ENCODE results near the gene PRLHR.

DNA sequence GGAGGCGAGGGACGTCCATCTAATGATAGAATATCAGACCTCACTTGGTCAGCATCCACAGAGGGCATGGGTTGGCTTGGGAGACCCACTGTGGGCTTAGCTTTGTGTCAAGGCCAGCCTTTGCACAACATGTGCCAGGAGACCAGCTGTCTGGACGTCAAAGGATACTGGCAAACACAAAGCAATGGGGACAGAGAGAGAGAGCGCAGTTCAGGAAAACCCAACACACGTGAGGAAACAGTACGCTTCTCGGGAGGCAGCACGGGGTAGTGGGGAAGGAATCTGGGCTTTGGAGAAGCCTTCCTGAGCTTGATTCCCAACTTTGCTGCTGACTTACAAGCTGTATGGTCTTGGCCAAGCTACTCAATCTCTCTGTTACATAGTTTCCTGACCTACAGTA is 14.7 kb downstream of the PRLHR start:
- no peak for TF ChIP-seq POLR2A (IDR thresholded peaks at IDR 0.05)
- TF ChIP-seq, protein P1, sequence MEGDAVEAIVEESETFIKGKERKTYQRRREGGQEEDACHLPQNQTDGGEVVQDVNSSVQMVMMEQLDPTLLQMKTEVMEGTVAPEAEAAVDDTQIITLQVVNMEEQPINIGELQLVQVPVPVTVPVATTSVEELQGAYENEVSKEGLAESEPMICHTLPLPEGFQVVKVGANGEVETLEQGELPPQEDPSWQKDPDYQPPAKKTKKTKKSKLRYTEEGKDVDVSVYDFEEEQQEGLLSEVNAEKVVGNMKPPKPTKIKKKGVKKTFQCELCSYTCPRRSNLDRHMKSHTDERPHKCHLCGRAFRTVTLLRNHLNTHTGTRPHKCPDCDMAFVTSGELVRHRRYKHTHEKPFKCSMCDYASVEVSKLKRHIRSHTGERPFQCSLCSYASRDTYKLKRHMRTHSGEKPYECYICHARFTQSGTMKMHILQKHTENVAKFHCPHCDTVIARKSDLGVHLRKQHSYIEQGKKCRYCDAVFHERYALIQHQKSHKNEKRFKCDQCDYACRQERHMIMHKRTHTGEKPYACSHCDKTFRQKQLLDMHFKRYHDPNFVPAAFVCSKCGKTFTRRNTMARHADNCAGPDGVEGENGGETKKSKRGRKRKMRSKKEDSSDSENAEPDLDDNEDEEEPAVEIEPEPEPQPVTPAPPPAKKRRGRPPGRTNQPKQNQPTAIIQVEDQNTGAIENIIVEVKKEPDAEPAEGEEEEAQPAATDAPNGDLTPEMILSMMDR (IDR thresholded peaks at IDR 0.05), result no peak
- TF ChIP-seq EP300 (IDR thresholded peaks at IDR 0.05), result no peak
